Activated naive CD8-positive, alpha-beta T cell treated with anti-CD3 and anti-CD28 coated beads for 36 hours (primary cell): Measurements from ENCODE around the gene ALKAL2. TPM values are rescaled to one million over a fixed set of nuclear protein-coding genes. Genes with fewer than 3 reads are reported as not detected.
A peak's percentile ranks its signal among the peaks of the same experiment; 100 is the strongest.

Source experiments
- DNase-seq: peaks from one replicate; pipeline ENCODE4 v3.0.0; 2021
- H3K27ac Mint-ChIP-seq: one replicate; pipeline ENCODE4 v1.8.0; 2022; ENCODE audit warnings: mild to moderate bottlenecking, moderate library complexity, mixed read lengths
- H3K27me3 Mint-ChIP-seq: one replicate; pipeline ENCODE4 v1.8.0; 2022; ENCODE audit warnings: mild to moderate bottlenecking, mixed read lengths
- H3K36me3 Mint-ChIP-seq: one replicate; pipeline ENCODE4 v1.8.0; 2021; ENCODE audit warnings: mild to moderate bottlenecking, mixed read lengths
- H3K4me1 Mint-ChIP-seq: one replicate; pipeline ENCODE4 v1.8.0; 2021; ENCODE audit warnings: mixed read lengths
- H3K4me3 Mint-ChIP-seq: one replicate; pipeline ENCODE4 v1.8.0; 2022; ENCODE audit warnings: mild to moderate bottlenecking, moderate library complexity, mixed read lengths
- H3K9me3 Mint-ChIP-seq: one replicate; pipeline ENCODE4 v1.8.0; 2022; ENCODE audit warnings: mixed read lengths
- total RNA-seq, 2 experiments: library from RNA; stranded (reverse); gene quantifications; one replicate each; pipeline ENCODE4 v1.2.3, GENCODE V29; 2021

ALKAL2 gene
- total RNA-seq, 2 experiments from 2014 or later: not detected

DNA sequence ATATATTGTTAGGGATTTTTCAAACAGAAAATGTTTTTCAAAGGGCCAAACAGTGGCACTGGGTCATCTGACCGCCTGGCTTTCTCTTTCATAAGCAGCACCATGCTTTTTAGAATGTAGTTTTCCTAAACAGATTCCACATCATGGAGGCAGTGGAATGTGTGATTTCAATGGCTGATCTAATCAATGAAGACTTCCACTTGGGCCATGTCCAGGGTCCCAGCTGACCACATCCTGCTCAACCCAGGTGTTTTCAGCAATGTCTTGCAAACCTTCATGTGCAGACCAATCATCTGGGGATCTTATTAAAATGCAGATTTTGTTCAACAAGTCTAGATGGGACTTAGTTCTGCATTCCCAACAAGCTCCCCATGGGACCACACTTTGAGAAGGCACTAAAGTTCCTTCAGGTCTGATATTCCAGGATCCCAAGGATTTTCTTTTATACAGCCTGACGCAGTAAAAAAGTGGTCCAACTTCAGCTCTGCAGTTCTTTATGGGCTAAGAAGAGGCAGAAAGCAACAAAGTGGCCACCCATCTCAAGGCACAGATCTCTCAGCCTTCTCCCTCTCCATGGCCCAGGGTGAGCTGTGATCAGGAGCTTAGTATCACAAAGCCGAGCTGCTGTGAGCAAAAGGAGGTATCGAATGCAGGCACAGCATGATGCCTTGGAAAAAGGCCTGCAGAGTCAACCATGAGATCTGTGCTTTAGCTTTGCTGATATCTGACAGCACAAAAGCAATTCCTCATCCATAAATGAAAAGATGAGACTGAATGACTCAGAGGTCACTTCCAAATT lies 3.7 kb downstream of the ALKAL2 start:
- Mint-ChIP-seq H3K27ac (no peak overlapping the region), H3K9me3 (no peaks in the 10 kb centered on the region), H3K4me1 (peaks cover 3% of the 10 kb centered on the region), H3K36me3 (peaks cover 9% of the 10 kb centered on the region), H3K4me3 (no peak overlapping the region), H3K27me3 (peaks cover 16% of the 10 kb centered on the region)
- no peak for DNase-seq

- H3K36me3 Mint-ChIP-seq: peaks cover 10% of the 10 kb centered on the region
- no peak overlapping the region for H3K27ac Mint-ChIP-seq
- no peaks in the 10 kb centered on the region for H3K9me3 Mint-ChIP-seq
- peaks cover 3% of the 10 kb centered on the region for H3K4me1 Mint-ChIP-seq
- no peak for DNase-seq
- H3K4me3 Mint-ChIP-seq: no peak overlapping the region
- peaks cover 16% of the 10 kb centered on the region for H3K27me3 Mint-ChIP-seq
These were observed 5.3 kb downstream of the ALKAL2 start for GRCh38 chr2:282371-283263.

DNA sequence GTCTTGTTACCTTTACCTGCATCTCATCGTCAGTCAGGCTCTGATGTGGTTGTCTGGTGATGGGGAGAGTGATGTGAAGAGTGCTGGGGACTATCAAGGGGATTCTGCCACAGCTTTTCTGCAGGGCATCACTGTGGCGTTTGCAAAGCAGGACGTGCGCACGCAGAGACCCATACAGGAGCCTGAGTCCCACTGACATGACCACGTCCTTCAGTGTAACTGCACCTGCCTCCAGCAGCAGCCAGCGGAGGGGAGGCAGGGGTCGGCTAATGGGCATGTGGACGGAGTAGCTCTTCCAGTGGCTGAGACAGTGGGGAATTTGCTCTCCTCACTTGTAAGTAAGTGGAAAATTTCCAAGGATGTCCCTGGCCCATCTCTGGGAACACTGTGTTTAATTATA lies 6.5 kb downstream of the ALKAL2 start:
- Mint-ChIP-seq H3K27me3 (peaks cover 8% of the 10 kb centered on the region), H3K4me3 (no peak overlapping the region), H3K36me3 (peaks cover 18% of the 10 kb centered on the region), H3K9me3 (no peaks in the 10 kb centered on the region), H3K4me1 (no peaks in the 10 kb centered on the region), H3K27ac (peak overlapping the region; percentile 29)
- no peak for DNase-seq

DNA sequence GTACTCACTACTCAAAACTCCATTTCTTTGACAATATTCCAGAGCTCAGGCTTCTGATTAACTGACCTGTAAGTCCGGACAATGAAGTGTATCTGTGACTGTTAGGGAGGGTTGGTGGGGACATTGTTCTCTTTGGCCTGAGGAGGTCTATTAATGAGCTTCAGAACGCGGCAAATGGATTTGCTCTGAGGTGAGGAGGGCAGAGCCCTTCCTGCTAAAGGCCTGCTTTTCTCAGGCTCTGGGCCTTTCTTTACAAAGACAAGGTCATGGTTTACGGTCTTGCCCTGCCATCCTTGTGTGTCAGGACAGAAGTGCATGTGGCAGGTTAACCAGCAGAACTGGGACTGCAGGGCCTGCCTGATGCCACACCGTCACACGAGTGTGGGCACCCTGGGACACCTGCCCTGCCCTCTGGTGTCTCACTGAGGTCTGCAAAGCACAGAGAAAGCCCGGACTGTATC lies 7.2 kb downstream of the ALKAL2 start:
- no peaks in the 10 kb centered on the region for H3K9me3 Mint-ChIP-seq
- no peak overlapping the region for H3K4me3 Mint-ChIP-seq
- no peak for DNase-seq
- no peaks in the 10 kb centered on the region for H3K4me1 Mint-ChIP-seq
- H3K36me3 Mint-ChIP-seq: peaks cover 22% of the 10 kb centered on the region
- H3K27me3 Mint-ChIP-seq: peaks cover under 1% of the 10 kb centered on the region
- no peak overlapping the region for H3K27ac Mint-ChIP-seq

GRCh38 chr2:279956-280649 lies 7.8 kb downstream of the ALKAL2 start:
- Mint-ChIP-seq H3K4me1 (peaks cover 3% of the 10 kb centered on the region), H3K9me3 (no peaks in the 10 kb centered on the region), H3K4me3 (no peak overlapping the region), H3K27ac (no peak overlapping the region), H3K36me3 (peaks cover 24% of the 10 kb centered on the region), H3K27me3 (no peaks in the 10 kb centered on the region)
- no peak for DNase-seq

GRCh38 chr2:279366-279765 lies 8.5 kb downstream of the ALKAL2 start:
- H3K4me1 Mint-ChIP-seq: peaks cover 5% of the 10 kb centered on the region
- H3K36me3 Mint-ChIP-seq: peaks cover 27% of the 10 kb centered on the region
- no peaks in the 10 kb centered on the region for H3K9me3 Mint-ChIP-seq
- no peak overlapping the region for H3K27ac Mint-ChIP-seq
- no peaks in the 10 kb centered on the region for H3K27me3 Mint-ChIP-seq
- DNase-seq: no peak
- no peak overlapping the region for H3K4me3 Mint-ChIP-seq

DNA sequence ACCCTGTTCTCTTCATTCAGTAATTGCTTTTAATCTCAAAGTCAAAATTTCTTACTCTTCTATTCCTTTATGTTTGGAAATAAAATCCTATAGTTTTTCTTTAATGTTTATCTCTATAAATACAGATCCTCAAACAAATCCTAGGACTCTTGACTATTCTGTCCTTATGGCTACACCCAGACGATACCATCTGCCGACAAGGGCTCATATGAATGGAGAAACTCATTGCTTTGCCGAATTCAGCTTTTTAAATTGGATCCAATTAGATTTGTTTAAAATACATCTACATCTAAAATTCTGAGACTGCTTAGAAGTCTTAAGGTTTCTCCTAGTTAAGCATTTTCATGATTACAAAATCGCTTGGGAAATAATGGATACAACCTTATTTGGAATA lies 9.0 kb downstream of the ALKAL2 start:
- H3K4me3 Mint-ChIP-seq: no peak overlapping the region
- H3K36me3 Mint-ChIP-seq: peaks cover 27% of the 10 kb centered on the region
- DNase-seq: no peak

GRCh38 chr2:278312-278926 lies 9.5 kb downstream of the ALKAL2 start:
- Mint-ChIP-seq H3K36me3 (peaks cover 27% of the 10 kb centered on the region), H3K27me3 (no peaks in the 10 kb centered on the region), H3K9me3 (no peaks in the 10 kb centered on the region), H3K4me1 (peaks cover 7% of the 10 kb centered on the region), H3K4me3 (no peak overlapping the region), H3K27ac (no peak overlapping the region)
- no peak for DNase-seq

More for the DNA sequence above, 9.0 kb downstream of the ALKAL2 start:
- H3K27me3 Mint-ChIP-seq: no peaks in the 10 kb centered on the region
- peaks cover 7% of the 10 kb centered on the region for H3K4me1 Mint-ChIP-seq
- no peak overlapping the region for H3K27ac Mint-ChIP-seq
- H3K9me3 Mint-ChIP-seq: no peaks in the 10 kb centered on the region

DNA sequence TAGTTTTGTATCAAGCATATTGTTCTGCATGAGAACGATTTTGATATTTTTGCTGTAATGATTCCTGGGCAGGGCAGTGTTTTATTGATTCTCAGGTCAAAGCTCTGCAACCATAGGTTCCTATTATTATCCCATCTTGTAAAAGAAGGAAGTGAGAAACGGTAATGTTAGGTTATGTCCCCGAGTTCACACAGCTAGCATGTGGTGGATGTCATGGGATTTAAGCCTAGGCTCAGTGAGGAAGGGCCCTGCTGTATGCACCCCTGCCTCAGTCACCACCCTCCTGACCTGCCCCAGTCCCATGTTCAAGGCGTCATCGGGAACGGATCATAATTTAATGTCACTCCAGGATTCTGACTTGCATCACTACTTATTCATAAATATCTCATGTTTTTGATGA lies 12.4 kb downstream of the ALKAL2 start:
- no peaks in the 10 kb centered on the region for H3K9me3 Mint-ChIP-seq
- DNase-seq: no peak
- no peak overlapping the region for H3K4me3 Mint-ChIP-seq
- peaks cover 31% of the 10 kb centered on the region for H3K36me3 Mint-ChIP-seq
- H3K27ac Mint-ChIP-seq: no peak overlapping the region
- peaks cover 23% of the 10 kb centered on the region for H3K4me1 Mint-ChIP-seq
- H3K27me3 Mint-ChIP-seq: no peaks in the 10 kb centered on the region

- peaks cover 32% of the 10 kb centered on the region for H3K4me1 Mint-ChIP-seq
- no peak overlapping the region for H3K4me3 Mint-ChIP-seq
- H3K9me3 Mint-ChIP-seq: no peaks in the 10 kb centered on the region
- H3K27me3 Mint-ChIP-seq: no peaks in the 10 kb centered on the region
- H3K27ac Mint-ChIP-seq: no peak overlapping the region
- peaks cover 27% of the 10 kb centered on the region for H3K36me3 Mint-ChIP-seq
- DNase-seq: no peak
These were observed 13.4 kb downstream of the ALKAL2 start for GRCh38 chr2:274503-274902.

DNA sequence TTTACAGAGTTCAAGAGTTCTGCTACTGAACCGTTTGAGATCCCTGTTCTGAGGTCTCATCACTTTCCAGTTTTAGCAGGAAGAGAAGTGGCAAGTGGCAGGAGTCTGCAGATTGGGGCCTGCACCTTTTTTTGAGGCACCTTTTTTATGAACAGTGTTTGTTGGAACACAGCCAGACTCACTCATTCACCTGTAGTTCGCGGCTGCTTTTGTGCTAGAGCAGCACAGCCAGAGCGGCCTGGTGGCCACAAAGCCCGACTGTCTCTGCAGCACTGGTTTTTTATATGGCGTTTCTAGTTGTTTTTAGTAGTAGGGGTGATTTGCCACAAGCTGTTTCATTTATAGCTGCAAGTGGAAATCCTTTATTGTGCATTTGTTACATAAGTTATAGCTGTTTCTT lies 14.6 kb downstream of the ALKAL2 start:
- Mint-ChIP-seq H3K9me3 (no peaks in the 10 kb centered on the region), H3K36me3 (peaks cover 27% of the 10 kb centered on the region), H3K4me3 (no peak overlapping the region), H3K27me3 (no peaks in the 10 kb centered on the region), H3K4me1 (peaks cover 40% of the 10 kb centered on the region), H3K27ac (no peak overlapping the region)
- DNase-seq: no peak

DNA sequence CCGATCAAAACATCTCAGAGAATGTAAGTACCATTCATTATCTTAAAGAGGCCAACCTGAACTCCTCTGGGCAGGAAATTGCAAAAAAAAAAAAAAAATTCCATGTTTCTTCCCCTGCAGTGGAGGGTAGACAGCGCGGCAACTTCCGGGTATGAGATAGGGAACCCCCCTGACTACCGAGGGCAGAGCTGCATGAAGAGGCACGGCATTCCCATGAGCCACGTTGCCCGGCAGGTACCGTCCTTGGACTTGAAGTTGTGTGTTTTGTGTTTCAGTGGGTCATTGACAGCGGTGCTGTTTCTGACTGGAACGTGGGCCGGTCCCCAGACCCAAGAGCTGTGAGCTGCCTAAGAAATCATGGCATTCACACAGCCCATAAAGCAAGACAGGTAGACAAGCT lies 16.0 kb downstream of the ALKAL2 start:
- Mint-ChIP-seq H3K36me3 (peaks cover 22% of the 10 kb centered on the region), H3K4me3 (no peak overlapping the region), H3K27me3 (no peaks in the 10 kb centered on the region), H3K4me1 (peaks cover 53% of the 10 kb centered on the region), H3K9me3 (no peaks in the 10 kb centered on the region), H3K27ac (no peak overlapping the region)
- DNase-seq: no peak

- Mint-ChIP-seq H3K4me3 (no peak overlapping the region), H3K27ac (peak overlapping the region; percentile 17), H3K27me3 (no peaks in the 10 kb centered on the region), H3K9me3 (no peaks in the 10 kb centered on the region), H3K4me1 (peaks cover 56% of the 10 kb centered on the region), H3K36me3 (peaks cover 23% of the 10 kb centered on the region)
- DNase-seq: no peak
These were observed 17.0 kb downstream of the ALKAL2 start for GRCh38 chr2:270861-271260.

DNA sequence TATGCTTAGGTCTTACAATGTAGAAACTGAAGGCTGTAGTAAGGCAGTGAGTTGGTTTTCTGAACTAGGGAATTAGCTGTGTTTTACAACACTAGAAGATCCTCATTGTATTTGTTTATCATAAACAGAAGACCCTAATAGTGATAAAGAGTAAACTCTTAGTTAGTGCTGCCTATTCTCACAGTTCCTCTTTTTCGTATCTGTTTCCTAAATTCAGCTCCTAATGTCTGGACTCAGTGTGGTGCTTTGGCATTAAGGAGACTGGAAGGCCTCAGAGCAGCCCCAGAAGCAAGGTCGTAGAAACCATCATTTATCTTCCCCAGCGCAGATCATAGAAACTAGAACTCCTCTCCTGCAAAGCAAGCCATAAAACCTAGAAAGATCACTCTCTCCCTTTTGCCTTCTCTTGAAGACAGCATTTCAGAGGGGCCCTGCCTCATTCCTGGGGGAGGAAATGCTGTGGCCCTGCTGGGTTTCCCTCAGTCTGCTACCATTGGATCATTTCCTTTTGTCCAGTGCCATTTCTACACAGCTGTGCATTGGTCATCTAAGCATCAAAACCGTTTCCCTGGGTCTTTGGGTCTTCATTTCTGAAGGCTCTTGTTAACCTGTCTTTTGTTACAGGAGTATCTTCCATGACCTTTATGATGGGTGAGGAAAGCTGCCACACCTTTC lies 18.4 kb downstream of the ALKAL2 start:
- no peak overlapping the region for H3K27ac Mint-ChIP-seq
- no peak overlapping the region for H3K4me3 Mint-ChIP-seq
- peaks cover 51% of the 10 kb centered on the region for H3K4me1 Mint-ChIP-seq
- no peak for DNase-seq
- no peaks in the 10 kb centered on the region for H3K9me3 Mint-ChIP-seq
- H3K27me3 Mint-ChIP-seq: no peaks in the 10 kb centered on the region
- peaks cover 20% of the 10 kb centered on the region for H3K36me3 Mint-ChIP-seq
